NCI-H774 (cell line): ENCODE data around the gene MGAT5.

Experiments
- DNase-seq: peaks from one replicate; lab custom pipeline; 2025; lab: John Stamatoyannopoulos, UW

MGAT5 gene

GRCh38 chr2:134254824-134255223 lies 952 bp downstream of the MGAT5 start:
- no peak for DNase-seq

DNA sequence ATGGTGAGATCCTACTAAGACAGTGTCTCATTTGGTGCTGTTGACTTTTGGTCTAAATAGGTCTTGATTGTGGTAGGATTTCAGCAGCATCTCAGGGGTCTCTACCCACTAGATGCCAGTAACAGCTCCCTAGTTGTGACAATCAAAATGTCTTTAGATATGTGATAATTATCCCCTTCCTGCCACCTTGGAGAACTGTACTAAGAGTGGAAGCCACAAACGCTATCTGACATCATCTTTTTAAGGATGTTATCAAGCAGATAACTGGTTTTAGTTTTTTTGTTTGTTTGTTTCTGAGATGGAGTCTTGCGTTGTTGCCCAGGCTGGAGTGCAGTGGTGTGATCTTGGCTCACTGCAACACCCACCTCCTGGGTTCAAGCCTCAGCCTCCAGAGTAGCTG lies 3.1 kb downstream of the MGAT5 start:
- DNase-seq: no peak

GRCh38 chr2:134257509-134257908 lies 3.6 kb downstream of the MGAT5 start:
- DNase-seq: no peak

DNA sequence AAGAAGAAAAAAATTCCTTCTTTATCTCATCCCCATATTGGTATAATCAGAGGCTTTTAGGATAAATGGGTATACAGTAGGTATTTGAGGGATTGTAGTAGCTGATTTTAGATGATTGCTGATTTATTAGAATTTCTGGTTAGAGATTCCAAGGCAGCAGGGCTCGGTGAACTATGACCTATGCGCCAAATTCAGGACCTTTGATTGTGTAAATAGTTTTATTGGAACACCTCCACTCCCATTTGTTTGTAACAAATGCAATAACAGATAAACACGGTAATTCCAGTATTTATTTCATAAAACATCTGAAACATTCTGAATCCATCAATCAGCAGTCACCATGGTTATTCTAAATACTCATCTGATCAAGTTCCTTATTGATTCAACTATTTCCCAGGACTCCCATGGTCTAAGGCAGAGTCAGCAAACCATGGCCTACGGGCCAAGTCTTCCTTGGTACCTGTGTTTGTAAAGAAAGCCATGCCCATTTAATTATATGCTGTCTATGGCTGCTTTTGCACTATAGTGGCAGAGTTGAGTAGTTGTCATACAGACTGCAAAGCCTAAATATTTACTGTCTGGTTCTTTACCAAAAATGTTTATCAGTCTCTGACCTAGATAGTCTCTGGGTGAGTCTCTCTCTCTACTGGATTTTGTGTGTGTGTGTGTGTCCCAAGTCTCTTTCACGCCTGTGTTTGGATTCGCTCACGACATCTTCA lies 4.3 kb downstream of the MGAT5 start:
- no peak for DNase-seq

DNA sequence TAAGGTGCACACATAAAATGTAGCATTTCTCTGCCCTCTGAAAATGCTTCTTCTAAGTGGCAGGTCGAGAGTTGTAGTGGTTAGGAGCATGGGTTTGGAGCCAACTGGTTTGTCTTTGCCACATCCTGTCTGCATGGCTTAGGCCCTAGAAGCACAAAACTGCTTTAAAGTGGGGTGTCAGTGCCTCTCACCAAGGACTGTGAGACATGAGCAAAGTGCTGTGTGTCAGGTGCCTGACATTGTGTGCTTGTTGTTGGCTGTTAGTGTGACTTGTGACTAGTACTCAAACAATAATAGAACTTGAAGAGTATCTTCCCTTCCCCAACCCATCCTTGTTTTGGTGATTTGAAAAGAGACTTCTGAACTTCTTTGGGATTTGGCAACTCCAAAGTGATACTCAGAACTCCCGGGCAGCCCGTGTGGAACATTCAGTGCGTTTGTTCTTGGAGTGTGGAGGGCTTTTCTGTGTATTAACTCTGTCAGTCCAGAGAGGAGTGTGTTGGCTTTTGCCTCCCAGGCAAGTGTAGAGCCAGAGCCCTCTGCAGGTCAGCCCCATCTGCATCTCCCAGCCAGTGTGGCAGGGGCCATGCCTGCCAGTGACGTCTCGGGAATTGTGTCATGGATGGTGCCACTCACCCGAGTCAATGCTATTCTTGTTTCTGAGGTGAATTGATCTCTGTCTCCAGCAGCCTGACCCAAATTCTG lies 5.0 kb downstream of the MGAT5 start:
- DNase-seq: no peak

DNA sequence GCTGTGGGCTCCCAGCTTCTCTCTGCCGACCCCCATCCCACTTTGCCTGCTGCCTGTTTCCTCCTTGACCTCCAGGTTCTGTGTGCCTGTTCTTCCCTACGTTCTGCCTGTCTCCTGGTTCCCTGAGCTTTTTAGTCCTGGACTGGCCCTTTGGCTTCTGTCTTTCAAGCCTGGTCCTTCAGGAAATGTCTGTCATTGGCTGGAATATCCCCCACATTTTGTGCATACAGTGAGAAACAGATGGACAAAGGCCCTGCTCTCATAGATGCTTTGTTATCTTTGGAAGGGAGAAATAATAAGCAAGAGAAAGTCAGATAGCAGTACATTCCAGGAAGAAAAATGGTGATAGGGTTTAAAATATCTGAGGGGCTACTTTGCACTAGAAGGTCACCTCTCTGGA lies 5.7 kb downstream of the MGAT5 start:
- DNase-seq: no peak

- no peak for DNase-seq
Measured at GRCh38 chr2:134259994-134260393, 6.1 kb downstream of the MGAT5 start.

- no peak for DNase-seq
Measured at GRCh38 chr2:134260713-134261112, 6.8 kb downstream of the MGAT5 start.

DNA sequence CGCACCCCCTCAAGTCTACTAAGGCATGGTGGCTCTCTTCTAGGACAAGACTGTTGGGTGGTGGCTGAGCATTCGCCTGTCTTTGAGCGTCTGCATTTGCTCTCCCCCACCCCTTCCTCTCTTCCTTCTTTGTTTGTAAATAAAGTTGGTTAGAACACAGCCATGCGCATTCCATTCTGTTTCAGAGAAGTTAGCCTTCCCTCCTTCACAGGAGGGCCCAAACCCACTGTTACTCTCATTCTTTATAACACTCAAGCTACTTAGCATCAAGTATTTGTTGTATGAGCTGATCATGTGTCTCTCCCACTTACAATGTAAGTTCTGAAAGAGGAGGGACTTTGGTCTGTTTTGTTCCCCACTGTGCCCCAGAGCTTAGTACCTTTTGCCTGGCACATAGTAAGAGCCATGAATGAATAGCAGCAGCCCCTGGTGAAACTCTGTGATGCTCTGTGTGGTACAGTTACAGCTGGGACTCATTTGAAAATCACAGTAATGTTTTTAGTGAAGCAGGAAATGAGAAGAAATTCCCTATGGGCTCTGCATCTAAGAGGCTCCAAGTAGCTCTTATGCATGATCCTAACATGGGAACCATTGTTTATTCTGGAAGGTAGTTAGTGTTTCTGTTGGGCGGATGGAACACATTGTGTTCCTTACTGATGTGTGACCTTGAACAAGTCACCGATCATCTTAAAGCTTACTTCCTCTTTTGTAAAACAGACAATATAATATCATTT lies 7.7 kb downstream of the MGAT5 start:
- no peak for DNase-seq

DNA sequence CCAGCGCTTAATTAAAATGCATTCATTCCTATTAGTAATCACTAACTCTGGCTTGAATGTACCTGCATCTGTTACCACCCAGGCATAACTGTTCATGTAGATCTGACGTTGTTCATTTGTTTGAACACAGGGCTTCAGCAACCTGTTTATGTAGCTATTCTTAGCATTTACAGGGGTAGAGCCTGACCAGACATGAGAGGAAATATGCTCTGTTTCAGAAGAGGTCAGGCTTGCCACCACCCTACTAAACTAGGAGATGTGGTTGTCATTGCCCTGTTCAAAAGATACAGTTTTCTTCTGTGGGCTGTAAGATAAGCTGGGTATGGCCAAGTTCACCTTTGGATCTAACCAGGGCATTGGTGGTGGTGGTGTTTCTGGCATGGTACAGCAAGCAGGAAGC lies 8.8 kb downstream of the MGAT5 start:
- no peak for DNase-seq

DNA sequence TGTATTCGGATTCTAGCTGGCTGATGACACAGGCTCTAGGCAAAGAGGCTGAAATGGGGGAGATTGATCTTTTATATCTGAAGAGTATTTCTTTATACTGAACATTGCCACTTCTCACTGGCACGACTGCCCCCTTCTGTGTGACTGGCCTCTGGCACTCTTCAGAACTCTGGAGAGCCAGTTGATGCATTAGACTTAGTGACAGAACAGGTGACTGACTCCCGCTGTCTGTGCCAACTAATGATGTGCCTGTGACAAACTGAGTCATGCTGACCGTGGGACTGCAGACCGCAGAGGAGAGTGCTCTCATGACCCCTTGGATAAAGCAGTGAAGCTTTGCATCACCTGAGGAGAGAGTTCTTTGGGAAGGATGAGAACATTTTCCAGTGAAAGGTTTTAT lies 14.4 kb downstream of the MGAT5 start:
- no peak for DNase-seq

DNA sequence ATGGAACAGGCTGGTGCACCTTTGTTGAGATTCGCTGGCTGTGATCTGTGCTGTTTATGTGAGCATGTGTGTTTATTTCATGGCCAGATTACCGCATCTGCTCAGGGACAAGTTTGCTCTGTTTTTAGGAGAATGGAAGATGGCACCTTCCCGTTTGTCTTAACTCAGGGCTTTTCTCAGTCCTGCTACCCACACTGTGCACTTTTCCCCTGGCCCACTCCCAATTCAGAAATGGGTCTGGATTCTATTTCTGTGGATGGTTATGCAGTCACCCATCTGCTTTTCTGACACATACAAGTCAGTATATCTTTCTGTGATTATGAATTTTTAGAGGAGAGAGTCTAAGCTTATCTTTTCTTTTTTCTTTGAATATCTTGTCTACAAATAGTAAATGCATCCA lies 15.4 kb downstream of the MGAT5 start:
- DNase-seq: no peak

- no peak for DNase-seq
Measured at GRCh38 chr2:134269972-134270735, 16.3 kb downstream of the MGAT5 start.

DNA sequence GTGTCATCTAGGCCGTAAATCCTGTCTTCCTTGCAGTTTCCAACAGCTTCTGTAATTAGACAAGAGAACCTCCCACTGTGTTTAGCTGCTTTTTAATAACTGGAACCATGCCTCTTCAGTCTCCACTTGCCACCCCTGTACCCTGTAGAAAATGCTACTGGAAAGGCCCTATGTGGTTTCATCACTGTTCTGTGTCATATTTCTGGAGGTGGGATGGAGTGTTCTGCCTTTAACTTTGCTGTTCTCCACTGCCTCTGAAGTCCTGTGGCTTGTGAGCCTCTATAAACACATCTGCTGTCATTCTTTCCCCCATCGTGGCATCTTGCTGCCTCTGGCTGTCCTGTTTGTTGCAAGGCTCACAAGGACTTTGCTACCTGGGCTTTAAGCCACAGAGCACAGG lies 17.9 kb downstream of the MGAT5 start:
- DNase-seq: no peak

DNA sequence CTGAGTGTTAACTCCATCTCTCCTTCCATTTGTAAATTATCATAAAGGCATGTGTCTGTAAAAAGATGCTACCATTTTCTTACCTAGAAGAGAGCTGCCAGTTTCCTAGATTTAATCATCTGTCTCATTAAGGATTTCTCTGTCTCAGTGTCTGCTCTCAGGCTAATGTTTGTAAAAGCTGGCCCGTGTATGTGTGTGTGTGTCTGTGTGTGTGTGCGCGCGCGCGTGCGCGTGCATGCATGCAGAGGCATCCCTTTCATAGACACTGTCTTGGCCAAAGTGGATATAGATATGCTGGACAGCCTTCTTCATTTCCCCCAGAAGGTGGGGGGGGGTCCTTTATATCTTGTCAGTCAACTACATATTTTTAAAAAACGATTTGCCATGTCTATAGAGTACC lies 18.9 kb downstream of the MGAT5 start:
- DNase-seq: no peak

GRCh38 chr2:134273256-134273983 lies 19.5 kb downstream of the MGAT5 start:
- no peak for DNase-seq

DNA sequence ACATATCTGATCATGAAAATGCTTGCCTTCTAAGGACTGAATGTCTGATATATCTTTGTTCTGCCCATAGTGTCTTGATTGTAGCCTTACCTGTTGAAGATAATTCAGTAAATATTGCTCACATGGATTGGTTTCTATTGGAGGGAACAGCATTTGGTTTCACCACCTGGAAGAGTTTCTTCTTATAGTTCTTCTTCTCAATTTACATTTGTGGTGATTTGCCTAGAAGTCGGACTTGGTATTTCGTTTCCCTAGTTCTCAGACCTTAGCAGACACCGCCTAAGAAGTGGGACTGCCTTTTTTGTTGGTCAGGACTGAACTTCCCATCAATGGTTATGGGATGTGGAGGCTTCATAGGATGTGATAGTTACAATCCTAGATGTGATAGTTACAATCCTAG lies 20.2 kb downstream of the MGAT5 start:
- DNase-seq: no peak

- no peak for DNase-seq
Measured at GRCh38 chr2:134275058-134275862, 21.4 kb downstream of the MGAT5 start.

GRCh38 chr2:134276381-134277172 lies 22.7 kb downstream of the MGAT5 start:
- DNase-seq: no peak

- no peak for DNase-seq
Measured at GRCh38 chr2:134277223-134277622, 23.4 kb downstream of the MGAT5 start.
